ENCODE data around the gene DNAJC8.

DNA sequence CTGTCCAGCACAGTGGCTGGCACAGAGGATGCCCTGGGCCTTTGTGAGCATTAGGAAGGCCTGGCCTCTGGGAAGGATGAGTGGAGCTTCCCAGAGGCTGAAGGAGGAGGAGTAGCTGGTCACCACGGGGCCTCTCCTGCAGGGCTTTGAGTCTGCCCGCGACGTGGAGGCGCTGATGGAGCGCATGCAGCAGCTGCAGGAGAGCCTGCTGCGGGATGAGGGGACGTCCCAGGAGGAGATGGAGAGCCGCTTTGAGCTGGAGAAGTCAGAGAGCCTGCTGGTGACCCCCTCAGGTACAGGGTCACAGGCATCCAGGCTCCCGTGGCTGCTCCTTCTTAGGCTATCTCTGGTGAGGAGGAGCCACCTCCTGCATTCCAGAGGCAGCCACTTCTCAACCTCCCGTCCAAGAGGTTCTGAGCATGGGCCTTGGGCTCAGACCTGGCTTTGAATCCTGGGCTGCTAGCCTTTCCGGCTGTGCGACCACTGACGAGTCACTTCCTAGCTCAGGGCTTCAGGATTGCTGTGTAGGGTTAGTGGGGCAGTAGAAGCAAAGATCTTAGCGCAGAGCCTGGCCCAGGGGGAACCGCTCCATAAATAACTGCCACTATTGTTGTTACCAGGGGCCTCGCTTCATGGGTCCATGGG is 40.5 kb upstream of the DNAJC8 start:
- TF ChIP-seq SUZ12 (IDR thresholded peaks at IDR 0.05) (no peak), ARNT (IDR thresholded peaks at IDR 0.05) (no peak), LEF1 (IDR thresholded peaks at IDR 0.05; ENCODE audit: borderline replicate concordance) (no peak), FOXK2 (IDR thresholded peaks at IDR 0.05) (no peak), TARDBP (IDR thresholded peaks at IDR 0.05) (no peak), L3MBTL2 (conservative IDR thresholded peaks at IDR 0.05) (no peak), ELF4 (IDR thresholded peaks at IDR 0.05) (no peak), FOXA1 (IDR thresholded peaks at IDR 0.05) (no peak), FOXM1 (IDR thresholded peaks at IDR 0.05; ENCODE audit: borderline replicate concordance) (no peak), BHLHE40 (IDR thresholded peaks at IDR 0.05; ENCODE audit: borderline replicate concordance) (no peak), SP1 (IDR thresholded peaks at IDR 0.05) (no peak), ZNF384 (IDR thresholded peaks at IDR 0.05) (no peak)
- TF ChIP-seq, protein P1, sequence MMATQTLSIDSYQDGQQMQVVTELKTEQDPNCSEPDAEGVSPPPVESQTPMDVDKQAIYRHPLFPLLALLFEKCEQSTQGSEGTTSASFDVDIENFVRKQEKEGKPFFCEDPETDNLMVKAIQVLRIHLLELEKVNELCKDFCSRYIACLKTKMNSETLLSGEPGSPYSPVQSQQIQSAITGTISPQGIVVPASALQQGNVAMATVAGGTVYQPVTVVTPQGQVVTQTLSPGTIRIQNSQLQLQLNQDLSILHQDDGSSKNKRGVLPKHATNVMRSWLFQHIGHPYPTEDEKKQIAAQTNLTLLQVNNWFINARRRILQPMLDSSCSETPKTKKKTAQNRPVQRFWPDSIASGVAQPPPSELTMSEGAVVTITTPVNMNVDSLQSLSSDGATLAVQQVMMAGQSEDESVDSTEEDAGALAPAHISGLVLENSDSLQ (IDR thresholded peaks at IDR 0.05): no peak
